Hepatocyte (in vitro differentiated cells): ENCODE data around the gene OR5V1.

Experiments used
- CTCF ChIP-seq: fragments of 200-600 bp; sonication (generic); IDR thresholded peaks from 2 replicates; pipeline ENCODE4 v1.5.1; 2016; ENCODE audit warnings: antibody characterized with exemption, mild to moderate bottlenecking; ENCODE audit not compliant: poor library complexity
- EZH2 ChIP-seq: fragments of 200-600 bp; sonication (generic); IDR thresholded peaks from 2 replicates; pipeline ENCODE4 v1.6.1; 2016; ENCODE audit warnings: antibody characterized with exemption, mild to moderate bottlenecking, borderline replicate concordance

- TF ChIP-seq CTCF, result no peak
- no peak for TF ChIP-seq EZH2
Measured at GRCh38 chr6:29354980-29355379, 13.7 kb downstream of the OR5V1 start.
